H1 (cell line): ENCODE data around the gene TGOLN2. TPM values are rescaled to one million over a fixed set of nuclear protein-coding genes. Genes with fewer than 3 reads are reported as not detected.

ENCODE experiments used
- CTCF ChIA-PET: fragments of 300-600 bp; sonication (Branson Sonifier 250); formaldehyde crosslinking; loops from one replicate; lab custom pipeline; 2021; ENCODE audit not compliant: partially characterized antibody; lab: Charles Lee
- POLR2A ChIA-PET: fragments of 300-600 bp; sonication (Branson Sonifier 250); formaldehyde crosslinking; loops from one replicate; lab custom pipeline; 2021; ENCODE audit warnings: inconsistent platforms; ENCODE audit not compliant: partially characterized antibody; lab: Charles Lee
- DNase-seq, 2 experiments: peaks; one replicate each; pipeline versions ENCODE4 v3.0.0 to v3.0.0-alpha.2; 2010 to 2022; ENCODE audit warnings: low spot score in 2 of 2, low read depth in 1 of 2, mixed read lengths in 1 of 2
- FAIRE-seq: peaks from 2 replicates; lab custom pipeline; 2011; peaks lifted over from hg19 to GRCh38; lab: Jason Lieb, UNC
- H2AFZ ChIP-seq: 2 replicates; pipeline ENCODE4 v1.8.1; 2012; ENCODE audit warnings: low read length, inconsistent platforms
- H2AK5ac ChIP-seq: 2 replicates; pipeline ENCODE4 v1.6.1; 2013; ENCODE audit warnings: low read depth, low read length
- H2BK120ac ChIP-seq: replicated peaks from 2 replicates; pipeline ENCODE3; 2013; ENCODE audit warnings: low read depth, low read length, inconsistent platforms
- H2BK12ac ChIP-seq: 2 replicates; pipeline ENCODE4 v1.6.1; 2013; ENCODE audit warnings: low read depth, low read length
- H2BK15ac ChIP-seq: 2 replicates; pipeline ENCODE4 v1.6.1; 2013; ENCODE audit warnings: low read length
- H2BK20ac ChIP-seq: 2 replicates; pipeline ENCODE4 v1.6.1; 2013; ENCODE audit warnings: low read length
- H2BK5ac ChIP-seq: 2 replicates; pipeline ENCODE4 v1.6.1; 2013; ENCODE audit warnings: low read depth, low read length
- H3K14ac ChIP-seq: 2 replicates; pipeline ENCODE4 v1.6.1; 2013; ENCODE audit warnings: inconsistent platforms; ENCODE audit not compliant: insufficient read length
- H3K18ac ChIP-seq: 2 replicates; pipeline ENCODE4 v1.6.1; 2013; ENCODE audit warnings: low read length; ENCODE audit errors: extremely low read depth
- H3K23ac ChIP-seq: 2 replicates; pipeline ENCODE4 v1.6.1; 2013; ENCODE audit warnings: inconsistent platforms; ENCODE audit not compliant: insufficient read length
- H3K23me2 ChIP-seq: 2 replicates; pipeline ENCODE4 v1.6.1; 2013; ENCODE audit warnings: low read depth, low read length
- H3K27ac ChIP-seq: 2 replicates; pipeline ENCODE4 v1.6.1; 2011; ENCODE audit warnings: low read depth, low read length, inconsistent platforms
- H3K27me3 ChIP-seq, 4 experiments: replicated peaks in 1 of 4; 1 replicate in 1 of 4; 2 replicates in 3 of 4; pipeline versions ENCODE4 v1.6.1 to v1.8.1; 2011 to 2013; ENCODE audit warnings: low read length in 3 of 4, mild to moderate bottlenecking in 3 of 4, inconsistent platforms in 2 of 4, mixed read lengths in 2 of 4, moderate library complexity in 1 of 4; ENCODE audit not compliant: control insufficient read depth in 3 of 4, insufficient read depth in 3 of 4; ENCODE audit errors: extremely low read depth in 1 of 4
- H3K36me3 ChIP-seq, 4 experiments: 2 replicates each; pipeline versions ENCODE4 v1.6.1 to v1.8.1; 2011 to 2013; ENCODE audit warnings: mild to moderate bottlenecking in 4 of 4, low read length in 3 of 4, moderate library complexity in 2 of 4, control low read depth in 1 of 4, inconsistent platforms in 1 of 4; ENCODE audit not compliant: insufficient read depth in 4 of 4, control insufficient read depth in 2 of 4
- H3K4ac ChIP-seq: replicated peaks from 2 replicates; pipeline ENCODE3; 2013; ENCODE audit warnings: low read length, low read depth, mixed read lengths, inconsistent platforms; ENCODE audit not compliant: insufficient read length
- H3K4me1 ChIP-seq, 4 experiments: replicated peaks in 1 of 4; 1 replicate in 1 of 4; 2 replicates in 3 of 4; pipeline versions ENCODE4 v1.6.1 to v1.8.1; 2011 to 2013; ENCODE audit warnings: low read length in 3 of 4, inconsistent platforms in 2 of 4, mixed read lengths in 1 of 4; ENCODE audit not compliant: insufficient read depth in 4 of 4, control insufficient read depth in 3 of 4
- H3K4me2 ChIP-seq, 2 experiments: 2 replicates each; pipeline versions ENCODE4 v1.6.1 to v1.8.1; 2011 to 2013; ENCODE audit warnings: low read depth in 2 of 2, low read length in 2 of 2, control low read depth in 1 of 2, inconsistent platforms in 1 of 2, mild to moderate bottlenecking in 1 of 2; ENCODE audit not compliant: insufficient read depth in 1 of 2
- H3K4me3 ChIP-seq, 4 experiments: fragments of 200-600, 300-600 bp in 1 of 4; sonication (generic), shearing (Covaris generic), sonication (Bioruptor Twin) in 1 of 4; 2 replicates each; pipeline versions ENCODE4 v1.5.1 to v1.8.1; 2011 to 2016; ENCODE audit warnings: low read length in 4 of 4, low read depth in 3 of 4, control low read depth in 2 of 4, inconsistent platforms in 2 of 4, mild to moderate bottlenecking in 2 of 4, mixed read lengths in 1 of 4, moderate library complexity in 1 of 4; ENCODE audit not compliant: insufficient read depth in 2 of 4; ENCODE audit errors: extremely low read depth in 1 of 4
- H3K56ac ChIP-seq: replicated peaks from 2 replicates; pipeline ENCODE3; 2013; ENCODE audit warnings: low read depth, mild to moderate bottlenecking, mixed read lengths, low read length, inconsistent platforms; ENCODE audit not compliant: insufficient read length
- H3K79me1 ChIP-seq: 2 replicates; pipeline ENCODE4 v1.6.1; 2013; ENCODE audit warnings: low read depth, low read length, control low read depth
- H3K79me2 ChIP-seq, 2 experiments: 2 replicates each; pipeline versions ENCODE4 v1.6.1 to v1.8.1; 2012 to 2013; ENCODE audit warnings: low read length in 2 of 2, mild to moderate bottlenecking in 2 of 2, inconsistent platforms in 1 of 2; ENCODE audit not compliant: insufficient read depth in 2 of 2, control insufficient read depth in 1 of 2
- H3K9ac ChIP-seq, 4 experiments: replicated peaks in 1 of 4; 1 replicate in 1 of 4; 2 replicates in 3 of 4; pipeline versions ENCODE4 v1.6.1 to v1.8.1; 2011 to 2013; ENCODE audit warnings: low read depth in 3 of 4, low read length in 3 of 4, control low read depth in 2 of 4, mild to moderate bottlenecking in 2 of 4, moderate library complexity in 2 of 4, inconsistent platforms in 1 of 4; ENCODE audit errors: extremely low read depth in 1 of 4
- H3K9me3 ChIP-seq, 2 experiments: 2 replicates each; pipeline versions ENCODE4 v1.6.1 to v1.8.1; 2012 to 2013; ENCODE audit warnings: mild to moderate bottlenecking in 2 of 2, moderate library complexity in 2 of 2, control low read depth in 1 of 2, inconsistent platforms in 1 of 2, low read depth in 1 of 2, low read length in 1 of 2, mixed read lengths in 1 of 2; ENCODE audit not compliant: insufficient read depth in 2 of 2
- H4K20me1 ChIP-seq, 2 experiments: replicated peaks in 1 of 2; 2 replicates each; pipeline versions ENCODE3 to v1.8.1; 2011 to 2013; ENCODE audit warnings: inconsistent platforms in 2 of 2, low read length in 2 of 2, mild to moderate bottlenecking in 1 of 2; ENCODE audit not compliant: insufficient read depth in 2 of 2, control insufficient read depth in 1 of 2
- H4K5ac ChIP-seq: 2 replicates; pipeline ENCODE4 v1.6.1; 2013; ENCODE audit warnings: low read length, low read depth, mixed read lengths, inconsistent platforms; ENCODE audit not compliant: insufficient read length
- H4K8ac ChIP-seq: 2 replicates; pipeline ENCODE4 v1.8.0; 2013; ENCODE audit warnings: mild to moderate bottlenecking, moderate library complexity, low read length, inconsistent platforms; ENCODE audit not compliant: insufficient read depth; ENCODE audit errors: extremely low read depth
- H4K91ac ChIP-seq: replicated peaks from 2 replicates; pipeline ENCODE3; 2013; ENCODE audit warnings: low read length, mixed read lengths, inconsistent platforms; ENCODE audit not compliant: insufficient read length
- ASH2L ChIP-seq: fragments of 200-600, 300-600 bp; sonication (generic); IDR thresholded peaks from one replicate; pipeline ENCODE4 v1.7.1; 2017; ENCODE audit warnings: low read length
- BACH1 ChIP-seq: IDR thresholded peaks from 2 replicates; pipeline ENCODE4 v1.6.1; 2012; ENCODE audit warnings: low read length, improper control_type of control experiment
- CEBPB ChIP-seq: IDR thresholded peaks from 2 replicates; pipeline ENCODE4 v1.6.1; 2012; ENCODE audit warnings: low read depth, low read length
- CHD1 ChIP-seq: IDR thresholded peaks from 2 replicates; pipeline ENCODE4 v1.6.1; 2012; ENCODE audit warnings: low read depth, low read length, improper control_type of control experiment
- CHD2 ChIP-seq: IDR thresholded peaks from 2 replicates; pipeline ENCODE4 v1.6.1; 2012; ENCODE audit warnings: low read length, improper control_type of control experiment
- FOSL1 ChIP-seq: IDR thresholded peaks from 2 replicates; pipeline ENCODE4 v1.6.1; 2011; ENCODE audit warnings: mild to moderate bottlenecking, low read depth, low read length, moderate library complexity; ENCODE audit not compliant: insufficient read depth
- HDAC2 ChIP-seq, 2 experiments: fragments of 300-600 bp in 1 of 2; sonication (generic) in 1 of 2; IDR thresholded peaks; 2 replicates each; pipeline ENCODE4 v1.6.1; 2011 to 2012; ENCODE audit warnings: low read depth in 2 of 2, low read length in 2 of 2, mild to moderate bottlenecking in 2 of 2, moderate library complexity in 2 of 2, borderline replicate concordance in 1 of 2, inconsistent platforms in 1 of 2
- JUN ChIP-seq: IDR thresholded peaks from 2 replicates; pipeline ENCODE4 v1.6.1; 2011; ENCODE audit warnings: low read depth, mild to moderate bottlenecking, improper control_type of control experiment, low read length
- JUND ChIP-seq: IDR thresholded peaks from 2 replicates; pipeline ENCODE4 v1.6.1; 2011; ENCODE audit warnings: mild to moderate bottlenecking, improper control_type of control experiment, low read length
- KDM1A ChIP-seq: fragments of 200-600, 300-600 bp; sonication (generic); IDR thresholded peaks from 2 replicates; pipeline ENCODE4 v1.7.1; 2016; ENCODE audit warnings: mild to moderate bottlenecking, low read length, borderline replicate concordance
- POU5F1 ChIP-seq: IDR thresholded peaks from 2 replicates; pipeline ENCODE4 v1.6.1; 2011; ENCODE audit warnings: low read depth, mild to moderate bottlenecking, low read length, moderate library complexity
- SIX5 ChIP-seq: IDR thresholded peaks from 2 replicates; pipeline ENCODE4 v1.6.1; 2011; ENCODE audit warnings: mild to moderate bottlenecking, low read depth, low read length
- SP4 ChIP-seq: IDR thresholded peaks from 2 replicates; pipeline ENCODE4 v1.6.1; 2012; ENCODE audit warnings: low read length, inconsistent platforms
- SUZ12 ChIP-seq: fragments of 200-600 bp; sonication (generic); IDR thresholded peaks from 2 replicates; pipeline ENCODE4 v1.6.1; 2012; ENCODE audit warnings: mild to moderate bottlenecking, inconsistent platforms, low read length, moderate library complexity, mixed read lengths
- TAF7 ChIP-seq: optimal IDR thresholded peaks from 2 replicates; pipeline ENCODE3; 2011; ENCODE audit warnings: low read depth, mild to moderate bottlenecking, inconsistent platforms, low read length, moderate library complexity, borderline replicate concordance
- TCF12 ChIP-seq: IDR thresholded peaks from 2 replicates; pipeline ENCODE4 v1.6.1; 2011; ENCODE audit warnings: low read depth, mild to moderate bottlenecking, low read length
- WGBS, 2 experiments: shearing (Covaris generic) in 1 of 2; methylation state at CpG; one replicate each; pipeline versions ENCODE4 v1.1.6 to v1.1.7; 2013 to 2015; ENCODE audit warnings: low lambda C conversion rate in 2 of 2, mixed read lengths in 2 of 2, inconsistent platforms in 1 of 2, low coverage in 1 of 2, missing lambda C conversion rate in 1 of 2; ENCODE audit not compliant: insufficient replicate concordance in 2 of 2, insufficient coverage in 1 of 2, insufficient read length in 1 of 2; ENCODE audit errors: extremely low coverage in 1 of 2, missing lambda C conversion rate in 1 of 2; 5-methylcytosine and 5-hydroxymethylcytosine counted together
- polyA plus RNA-seq, 7 experiments: library from polyadenylated mRNA; depleted of rRNA in 3 of 7; stranded (reverse) in 5 of 7; unstranded in 2 of 7; fragments of >200 nt in 5 of 7; fragments of 200-250 nt in 2 of 7; gene quantifications; 1 replicate in 5 of 7; 2 replicates in 1 of 7; 4 replicates in 1 of 7; pipeline versions ENCODE4 v1.2.1 to v1.2.3, GENCODE V29; 2011 to 2013; ENCODE audit warnings: missing spikeins in 2 of 7, mixed read lengths in 2 of 7
- total RNA-seq: library from RNA; stranded (reverse); fragmentation: NEBNext Ultra II Directional; extraction: Animal tissue kit (Norgen Biotek cat#: 25700); gene quantifications from 2 replicates; pipeline ENCODE4 v1.2.1, GENCODE V29; 2021

The TGOLN2 gene
- total and polyA plus RNA-seq, 2 of the 8 experiments (the other 6 are each of a cell fraction or from before 2014, with no cell fraction given): 33.9 to 38.9 TPM

DNA sequence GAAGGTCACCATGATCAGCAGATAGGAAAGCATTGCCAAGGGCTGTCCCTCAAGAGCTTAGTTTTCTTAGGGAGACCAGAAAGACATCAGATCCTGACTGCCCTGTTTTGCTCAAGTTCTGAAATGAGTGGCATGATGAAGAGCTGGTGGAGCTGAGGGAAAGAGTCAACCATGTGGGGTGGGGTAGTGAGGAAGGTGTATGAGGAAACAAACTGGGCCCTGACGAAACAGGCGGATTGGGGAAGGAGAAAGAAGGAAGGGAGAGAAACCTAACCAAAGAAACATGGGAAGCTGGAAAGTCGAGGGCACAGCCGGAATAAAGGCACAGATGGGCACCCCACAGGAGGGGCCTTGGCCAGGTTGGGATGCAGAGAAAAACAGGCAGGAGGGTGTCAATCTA, 8.0 kb downstream of the TGOLN2 start:
- FAIRE-seq (no peak), DNase-seq (no peak)
- H2BK5ac ChIP-seq: no peak overlapping the region
- no peak overlapping the region for H2AK5ac ChIP-seq
- no peaks in the 10 kb centered on the region for H3K4me1 ChIP-seq
- peaks cover 3 to 11% of the 10 kb centered on the region in 2 experiments for H4K20me1 ChIP-seq
- H3K9ac ChIP-seq: no peak overlapping the region
- no peak overlapping the region for H3K14ac ChIP-seq
- no peaks in the 10 kb centered on the region for H3K27me3 ChIP-seq
- no peak overlapping the region for H2AFZ ChIP-seq
- H4K91ac ChIP-seq: no peak overlapping the region
- H2BK20ac ChIP-seq: no peak overlapping the region
- no peaks in the 10 kb centered on the region for H3K23me2 ChIP-seq
- no peaks in the 10 kb centered on the region for H3K9me3 ChIP-seq
- no peak overlapping the region for H4K8ac ChIP-seq
- H3K36me3 ChIP-seq: peaks cover 17 to 52% (median 32%) of the 10 kb centered on the region in 4 experiments
- ChIA-PET CTCF (interaction anchor here (0.7 to 2.0 kb wide), 8 partner anchors 10 to 259 kb away, joined by 3 to 8 read pairs (median 3); no protein-coding TSS in a partner anchor), POLR2A (interaction anchor here (0.9 to 9.1 kb wide), 6 partner anchors 6 to 222 kb away, joined by 3 to 70 read pairs (median 6); partner anchors contain the start of genes ELMOD3, MAT2A and TGOLN2)
- no peaks in the 10 kb centered on the region; a peak in 1 of 4 replicates for H3K79me2 ChIP-seq
- 98% methylated on average over 4 of the region's 4 CpGs; no CpG with 5 or more reads in 1 of the 2 experiments for WGBS, 2 experiments
- no peak overlapping the region for H3K4me3 ChIP-seq
- no peak overlapping the region for H3K27ac ChIP-seq
- no peak overlapping the region for H4K5ac ChIP-seq
- H2BK12ac ChIP-seq: no peak overlapping the region
- peaks cover 8% of the 10 kb centered on the region for H3K79me1 ChIP-seq
- no peak overlapping the region for H2BK15ac ChIP-seq
- no peak overlapping the region for H2BK120ac ChIP-seq
- H3K18ac ChIP-seq: no peak overlapping the region
- H3K56ac ChIP-seq: no peak overlapping the region
- H3K4ac ChIP-seq: no peak overlapping the region
- H3K23ac ChIP-seq: no peak overlapping the region
- H3K4me2 ChIP-seq: no peak overlapping the region
- TF ChIP-seq SUZ12 (no peak), KDM1A (no peak), HDAC2 (IDR thresholded peaks at IDR 0.05; ENCODE audit: borderline replicate concordance in 1 of 2, low read depth in 2 of 2, low read length in 2 of 2) (no peak), JUND (no peak), CHD2 (no peak), SIX5 (no peak), JUN (no peak), ASH2L (no peak), BACH1 (no peak), CHD1 (no peak), TAF7 (no peak), POU5F1 (no peak), TCF12 (no peak), FOSL1 (no peak), CEBPB (no peak), SP4 (no peak)
